Measurements from ENCODE around the gene C1QBP. TPM values are rescaled to one million over a fixed set of nuclear protein-coding genes. Genes with fewer than 3 reads are reported as not detected.
A peak's percentile ranks its signal among the peaks of the same experiment; 100 is the strongest.

The C1QBP gene, protein sequence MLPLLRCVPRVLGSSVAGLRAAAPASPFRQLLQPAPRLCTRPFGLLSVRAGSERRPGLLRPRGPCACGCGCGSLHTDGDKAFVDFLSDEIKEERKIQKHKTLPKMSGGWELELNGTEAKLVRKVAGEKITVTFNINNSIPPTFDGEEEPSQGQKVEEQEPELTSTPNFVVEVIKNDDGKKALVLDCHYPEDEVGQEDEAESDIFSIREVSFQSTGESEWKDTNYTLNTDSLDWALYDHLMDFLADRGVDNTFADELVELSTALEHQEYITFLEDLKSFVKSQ
- total RNA-seq = 10 to 100 TPM; 54.2 to 86.6 (median 68.1) TPM

DNA sequence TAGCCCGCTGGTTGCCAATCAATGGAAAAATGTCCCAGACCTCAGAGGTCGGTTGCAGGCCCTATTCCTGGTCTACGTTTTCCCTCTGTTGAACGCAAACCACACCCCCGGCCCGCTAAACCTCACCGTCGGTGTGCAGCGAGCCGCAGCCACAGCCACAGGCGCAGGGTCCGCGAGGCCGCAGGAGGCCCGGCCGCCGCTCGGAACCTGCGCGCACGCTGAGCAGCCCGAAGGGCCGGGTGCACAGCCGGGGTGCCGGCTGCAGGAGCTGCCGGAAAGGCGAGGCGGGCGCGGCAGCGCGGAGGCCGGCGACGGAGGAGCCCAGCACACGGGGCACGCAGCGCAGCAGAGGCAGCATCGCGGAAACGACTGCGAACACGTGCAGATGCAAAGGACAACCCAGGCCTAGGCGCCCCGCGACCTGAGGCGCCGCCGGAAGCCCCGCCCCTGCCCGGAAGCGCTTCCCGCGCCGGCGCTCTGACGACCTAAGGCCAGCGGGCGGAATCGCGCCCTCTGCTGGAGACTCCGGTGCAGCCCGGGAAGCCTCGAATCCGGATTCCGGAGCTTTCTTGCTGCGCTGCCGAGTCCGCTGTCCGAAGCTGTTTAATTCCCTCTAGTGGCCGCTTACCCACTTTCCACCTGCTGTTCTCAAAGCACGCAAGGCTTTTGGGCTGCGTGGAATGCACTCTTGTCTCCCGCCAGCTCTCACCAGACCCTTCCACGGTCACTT is at the start of gene C1QBP:
C1QBP (minus strand) TSS at position 440 of the 730 bp plus-strand sequence; CDS start at position 358, 82 bp downstream.
- no peaks in the 10 kb centered on the region for H3K27me3 ChIP-seq
- peaks cover 0 to 21% (median 0%) of the 10 kb centered on the region in 4 donors for H3K4me1 ChIP-seq
- TF ChIP-seq, protein P1, sequence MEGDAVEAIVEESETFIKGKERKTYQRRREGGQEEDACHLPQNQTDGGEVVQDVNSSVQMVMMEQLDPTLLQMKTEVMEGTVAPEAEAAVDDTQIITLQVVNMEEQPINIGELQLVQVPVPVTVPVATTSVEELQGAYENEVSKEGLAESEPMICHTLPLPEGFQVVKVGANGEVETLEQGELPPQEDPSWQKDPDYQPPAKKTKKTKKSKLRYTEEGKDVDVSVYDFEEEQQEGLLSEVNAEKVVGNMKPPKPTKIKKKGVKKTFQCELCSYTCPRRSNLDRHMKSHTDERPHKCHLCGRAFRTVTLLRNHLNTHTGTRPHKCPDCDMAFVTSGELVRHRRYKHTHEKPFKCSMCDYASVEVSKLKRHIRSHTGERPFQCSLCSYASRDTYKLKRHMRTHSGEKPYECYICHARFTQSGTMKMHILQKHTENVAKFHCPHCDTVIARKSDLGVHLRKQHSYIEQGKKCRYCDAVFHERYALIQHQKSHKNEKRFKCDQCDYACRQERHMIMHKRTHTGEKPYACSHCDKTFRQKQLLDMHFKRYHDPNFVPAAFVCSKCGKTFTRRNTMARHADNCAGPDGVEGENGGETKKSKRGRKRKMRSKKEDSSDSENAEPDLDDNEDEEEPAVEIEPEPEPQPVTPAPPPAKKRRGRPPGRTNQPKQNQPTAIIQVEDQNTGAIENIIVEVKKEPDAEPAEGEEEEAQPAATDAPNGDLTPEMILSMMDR (IDR thresholded peaks at IDR 0.05) = peak; percentile 94 to 99 (median 99)
- no peak for TF ChIP-seq POLR2A (IDR thresholded peaks at IDR 0.05)
- peak within 1 kb of the TSS; percentile 62 to 99 (median 74) for H3K4me3 ChIP-seq
- peak; percentile 84 to 97 (median 97) for DNase-seq
- H3K27ac ChIP-seq = peak within 1 kb of the TSS; percentile 55 to 87 (median 79)
- peaks cover 0 to 30% (median 0%) of the 10 kb centered on the region in 3 donors for H3K36me3 ChIP-seq
- H3K9me3 ChIP-seq = no peaks in the 10 kb centered on the region

DNA sequence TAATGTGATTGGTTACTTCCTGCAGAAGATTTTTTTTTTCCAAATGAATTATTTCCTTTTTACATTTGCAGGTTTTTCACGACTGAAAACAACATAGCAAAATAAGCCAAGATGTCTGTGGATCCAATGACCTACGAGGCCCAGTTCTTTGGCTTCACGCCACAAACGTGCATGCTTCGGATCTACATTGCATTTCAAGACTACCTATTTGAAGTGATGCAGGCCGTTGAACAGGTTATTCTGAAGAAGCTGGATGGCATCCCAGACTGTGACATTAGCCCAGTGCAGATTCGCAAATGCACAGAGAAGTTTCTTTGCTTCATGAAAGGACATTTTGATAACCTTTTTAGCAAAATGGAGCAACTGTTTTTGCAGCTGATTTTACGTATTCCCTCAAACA is 49.8 kb upstream of the C1QBP start:
- Histone ChIP-seq H3K9me3 (no peaks in the 10 kb centered on the region), H3K4me1 (peaks cover 0 to 23% (median 14%) of the 10 kb centered on the region in 4 donors), H3K36me3 (peaks cover 0 to 37% (median 0%) of the 10 kb centered on the region in 3 donors), H3K27ac (no peak overlapping the region), H3K4me3 (no peak overlapping the region), H3K27me3 (no peaks in the 10 kb centered on the region)
- TF ChIP-seq, protein P1 (IDR thresholded peaks at IDR 0.05) = no peak
- TF ChIP-seq POLR2A (IDR thresholded peaks at IDR 0.05) = no peak
- DNase-seq = no peak

DNA sequence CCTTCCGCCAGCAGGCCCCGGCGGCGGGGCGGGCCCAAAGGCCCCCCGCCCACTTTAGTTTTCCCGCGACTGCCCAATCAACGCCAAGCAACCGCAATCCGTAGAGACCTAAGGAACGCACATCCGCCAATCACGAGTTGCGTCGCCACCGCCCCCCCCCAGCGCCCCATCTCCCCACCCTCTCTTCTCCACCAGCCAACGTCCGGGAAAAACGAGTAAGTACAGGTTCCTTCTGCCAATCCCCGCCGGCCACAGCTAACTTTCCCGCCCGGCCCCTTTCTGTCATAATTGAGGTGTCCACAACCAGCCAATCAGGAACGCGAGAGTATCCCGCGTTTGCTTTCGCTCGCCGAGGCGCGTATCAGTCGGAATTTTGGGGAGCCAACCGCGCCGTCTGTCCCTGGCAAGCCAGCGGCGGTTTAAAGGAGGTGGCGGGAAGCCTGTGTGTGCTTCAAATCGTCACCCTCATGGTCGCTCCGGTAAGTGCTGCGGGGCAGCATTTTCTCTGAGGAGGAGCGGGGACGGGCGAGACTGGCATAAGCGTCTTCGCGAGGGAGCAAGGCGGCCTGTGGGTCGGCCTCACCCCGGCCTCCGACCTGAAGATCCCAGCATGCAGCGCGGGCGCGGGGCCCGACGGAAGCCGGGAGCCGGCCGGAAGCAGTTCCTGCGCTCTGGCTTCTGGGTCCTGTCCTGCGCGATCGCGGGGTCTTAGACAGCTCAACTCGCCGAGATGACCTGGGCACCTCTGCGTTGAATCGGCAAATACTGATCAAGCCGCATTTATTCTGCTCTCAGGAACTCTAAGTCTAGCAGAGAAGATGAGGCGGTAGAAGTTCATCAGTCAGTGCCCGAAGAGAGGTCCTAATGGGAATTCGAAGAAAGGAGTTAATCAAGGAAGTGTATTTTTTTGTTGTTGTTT is 47.5 kb upstream of the C1QBP start, which contains the start of gene MIS12:
MIS12 (plus strand) TSS at position 361 of the 919 bp plus-strand sequence. CDS start 2,297 bp downstream, outside the sequence.
- H3K4me1 ChIP-seq = peaks cover 0 to 23% (median 14%) of the 10 kb centered on the region in 4 donors
- peak within 1 kb of the TSS; percentile 81 to 90 (median 86) for H3K4me3 ChIP-seq
- peak; percentile 67 to 84 for TF ChIP-seq POLR2A (IDR thresholded peaks at IDR 0.05)
- TF ChIP-seq, protein P1 (IDR thresholded peaks at IDR 0.05) = no peak
- no peaks in the 10 kb centered on the region for H3K27me3 ChIP-seq
- DNase-seq = peak; percentile 98 to 99 (median 99)
- peaks cover 0 to 51% (median 0%) of the 10 kb centered on the region in 3 donors for H3K36me3 ChIP-seq
- no peaks in the 10 kb centered on the region for H3K9me3 ChIP-seq
- H3K27ac ChIP-seq = peak within 1 kb of the TSS; percentile 98 to 100 (median 98)

DNA sequence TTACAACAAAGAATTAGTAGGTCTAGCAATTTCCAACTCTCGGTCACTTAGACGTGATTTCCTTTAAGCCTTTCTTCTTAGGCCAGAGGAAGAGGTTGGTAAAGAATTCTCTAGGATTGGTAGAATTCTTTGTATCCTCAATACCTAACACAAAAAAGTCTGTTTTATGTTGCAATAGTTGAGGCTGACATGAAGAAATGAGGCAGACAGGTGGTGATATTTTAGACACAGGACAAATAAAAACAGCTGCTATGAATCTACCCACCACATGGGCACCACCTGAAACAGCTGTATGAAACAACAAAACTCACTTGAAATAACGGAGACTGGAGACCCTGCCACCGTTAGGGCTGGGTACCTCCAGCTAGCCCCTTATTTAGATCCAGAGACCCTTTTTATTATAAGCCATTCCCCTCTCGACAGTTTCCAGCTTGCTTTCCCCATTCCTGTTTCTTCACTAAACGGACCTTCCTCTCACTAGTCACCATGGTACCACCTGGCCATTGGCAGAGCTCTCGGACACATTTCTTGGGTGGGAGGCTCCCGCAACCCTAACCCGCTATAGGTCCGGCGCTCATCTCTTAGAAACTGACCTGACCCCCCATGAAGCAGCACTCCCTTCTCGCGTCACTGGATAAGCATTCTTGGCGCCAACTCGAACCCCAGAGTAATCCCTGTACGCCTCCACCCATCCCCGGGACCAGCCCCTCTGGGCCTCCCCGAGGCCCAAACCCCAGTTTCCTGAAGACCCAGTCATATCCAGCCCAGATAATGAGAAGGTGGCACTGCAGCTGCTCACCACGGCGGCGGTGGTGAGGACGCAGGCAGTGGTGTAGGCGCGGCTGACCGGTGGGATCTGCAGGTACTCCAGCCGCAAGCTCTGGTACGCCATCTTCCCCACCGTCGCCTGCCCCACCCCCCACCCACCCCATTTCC is 46.6 kb upstream of the C1QBP start, which contains the start of gene DERL2:
DERL2 (minus strand) TSS at position 909 of the 936 bp plus-strand sequence; CDS start at position 892, 17 bp downstream.
- no peaks in the 10 kb centered on the region for H3K27me3 ChIP-seq

More for the DNA sequence above, 46.6 kb upstream of the C1QBP start, which contains the start of gene DERL2:
- H3K4me1 ChIP-seq = peaks cover 0 to 23% (median 14%) of the 10 kb centered on the region in 4 donors
- H3K36me3 ChIP-seq = peaks cover 0 to 54% (median 0%) of the 10 kb centered on the region in 3 donors
- H3K27ac ChIP-seq = peak within 1 kb of the TSS; percentile 98 to 100 (median 98)
- peak within 1 kb of the TSS; percentile 81 to 90 (median 86) for H3K4me3 ChIP-seq
- DNase-seq = no peak
- H3K9me3 ChIP-seq = no peaks in the 10 kb centered on the region
- TF ChIP-seq, protein P1 (IDR thresholded peaks at IDR 0.05) = no peak
- TF ChIP-seq POLR2A (IDR thresholded peaks at IDR 0.05) = peak; percentile 41 to 46
